GM12801 (cell line): ENCODE measurements around the gene KCNH1.

Experiments
- TF ChIP-seq, protein P1 (sequence below): IDR thresholded peaks from one replicate; pipeline ENCODE4 v1.5.1; 2011; ENCODE audit warnings: control low read depth; ENCODE audit not compliant: insufficient read length; ENCODE audit errors: extremely low read depth

KCNH1 gene

DNA sequence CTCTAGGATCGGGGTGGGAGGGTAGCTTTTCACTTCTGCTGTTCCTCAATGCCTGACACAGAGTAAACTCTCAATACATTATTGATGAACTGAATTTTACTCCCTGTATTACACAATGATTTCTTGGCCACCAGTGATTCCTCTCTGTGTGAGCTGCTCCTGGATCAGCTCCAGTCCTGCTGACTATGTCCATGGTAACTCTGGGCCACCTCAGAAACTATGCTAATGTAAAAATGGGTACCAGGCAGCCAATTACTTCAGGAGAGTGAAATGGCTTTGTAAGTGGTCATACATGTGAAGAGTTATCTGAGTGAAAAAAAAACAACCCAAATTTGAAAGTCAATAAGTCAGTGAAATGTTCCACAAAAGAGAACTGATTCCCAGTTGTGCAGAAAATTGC lies 311.0 kb downstream of the KCNH1 start:
- TF ChIP-seq, protein P1, sequence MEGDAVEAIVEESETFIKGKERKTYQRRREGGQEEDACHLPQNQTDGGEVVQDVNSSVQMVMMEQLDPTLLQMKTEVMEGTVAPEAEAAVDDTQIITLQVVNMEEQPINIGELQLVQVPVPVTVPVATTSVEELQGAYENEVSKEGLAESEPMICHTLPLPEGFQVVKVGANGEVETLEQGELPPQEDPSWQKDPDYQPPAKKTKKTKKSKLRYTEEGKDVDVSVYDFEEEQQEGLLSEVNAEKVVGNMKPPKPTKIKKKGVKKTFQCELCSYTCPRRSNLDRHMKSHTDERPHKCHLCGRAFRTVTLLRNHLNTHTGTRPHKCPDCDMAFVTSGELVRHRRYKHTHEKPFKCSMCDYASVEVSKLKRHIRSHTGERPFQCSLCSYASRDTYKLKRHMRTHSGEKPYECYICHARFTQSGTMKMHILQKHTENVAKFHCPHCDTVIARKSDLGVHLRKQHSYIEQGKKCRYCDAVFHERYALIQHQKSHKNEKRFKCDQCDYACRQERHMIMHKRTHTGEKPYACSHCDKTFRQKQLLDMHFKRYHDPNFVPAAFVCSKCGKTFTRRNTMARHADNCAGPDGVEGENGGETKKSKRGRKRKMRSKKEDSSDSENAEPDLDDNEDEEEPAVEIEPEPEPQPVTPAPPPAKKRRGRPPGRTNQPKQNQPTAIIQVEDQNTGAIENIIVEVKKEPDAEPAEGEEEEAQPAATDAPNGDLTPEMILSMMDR, result no peak

DNA sequence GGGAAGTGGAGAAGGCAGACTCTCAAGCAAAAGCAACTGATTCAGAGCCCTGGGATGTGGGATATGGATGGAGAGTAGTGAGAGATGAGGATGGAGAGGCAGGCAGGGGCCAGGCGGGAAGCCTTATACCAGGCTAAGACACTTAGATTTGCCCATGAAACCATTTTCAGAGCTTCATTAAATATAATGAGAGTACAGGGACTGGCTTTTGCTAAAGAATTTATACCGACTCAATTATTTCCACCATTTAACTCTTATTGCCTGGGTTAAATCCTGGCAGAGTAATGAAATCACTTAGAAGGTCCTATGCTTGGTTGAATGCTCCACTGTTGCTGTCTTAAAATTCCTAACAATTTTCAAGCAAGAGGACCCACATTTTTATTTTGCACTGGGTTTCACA lies 311.7 kb downstream of the KCNH1 start:
- TF ChIP-seq, protein P1, result no peak

DNA sequence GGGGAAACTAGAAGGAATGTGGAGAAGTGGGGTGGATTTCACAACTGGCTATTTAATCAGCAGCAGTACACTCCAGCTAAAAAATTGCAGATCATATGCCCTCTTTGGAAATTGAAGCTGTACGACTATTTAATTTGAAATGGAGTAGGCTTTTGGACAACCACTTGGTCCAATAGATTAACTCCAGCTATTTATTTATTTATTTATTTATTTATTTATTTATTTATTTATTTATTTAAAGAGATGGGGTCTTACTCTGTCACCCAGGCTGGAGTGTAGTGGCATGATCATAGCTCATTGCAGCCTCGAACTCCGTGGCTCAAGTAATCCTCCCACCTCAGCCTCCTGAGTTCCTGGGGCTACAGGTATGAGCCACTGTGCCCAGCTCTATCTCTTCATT lies 312.3 kb downstream of the KCNH1 start:
- TF ChIP-seq, protein P1, result no peak

DNA sequence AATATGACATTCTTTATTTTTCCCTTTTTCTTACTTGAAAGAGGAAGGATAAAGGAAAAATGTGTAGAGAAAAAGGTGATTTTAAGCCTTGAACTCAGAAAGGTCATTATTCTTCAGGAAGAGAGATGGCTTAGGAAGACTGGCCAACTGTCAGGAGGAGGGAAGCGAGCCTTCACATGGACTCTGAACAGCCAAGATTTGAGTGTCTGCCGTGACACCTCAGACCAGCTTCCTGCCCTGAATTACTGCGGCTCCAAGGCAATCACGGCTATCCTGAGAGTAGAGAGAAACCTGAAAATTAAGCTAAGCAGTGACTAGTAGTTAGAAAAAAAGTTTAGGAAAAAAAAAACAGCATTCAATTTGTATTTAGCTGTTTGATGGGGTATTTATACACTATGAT lies 314.7 kb downstream of the KCNH1 start:
- TF ChIP-seq, protein P1, result no peak

DNA sequence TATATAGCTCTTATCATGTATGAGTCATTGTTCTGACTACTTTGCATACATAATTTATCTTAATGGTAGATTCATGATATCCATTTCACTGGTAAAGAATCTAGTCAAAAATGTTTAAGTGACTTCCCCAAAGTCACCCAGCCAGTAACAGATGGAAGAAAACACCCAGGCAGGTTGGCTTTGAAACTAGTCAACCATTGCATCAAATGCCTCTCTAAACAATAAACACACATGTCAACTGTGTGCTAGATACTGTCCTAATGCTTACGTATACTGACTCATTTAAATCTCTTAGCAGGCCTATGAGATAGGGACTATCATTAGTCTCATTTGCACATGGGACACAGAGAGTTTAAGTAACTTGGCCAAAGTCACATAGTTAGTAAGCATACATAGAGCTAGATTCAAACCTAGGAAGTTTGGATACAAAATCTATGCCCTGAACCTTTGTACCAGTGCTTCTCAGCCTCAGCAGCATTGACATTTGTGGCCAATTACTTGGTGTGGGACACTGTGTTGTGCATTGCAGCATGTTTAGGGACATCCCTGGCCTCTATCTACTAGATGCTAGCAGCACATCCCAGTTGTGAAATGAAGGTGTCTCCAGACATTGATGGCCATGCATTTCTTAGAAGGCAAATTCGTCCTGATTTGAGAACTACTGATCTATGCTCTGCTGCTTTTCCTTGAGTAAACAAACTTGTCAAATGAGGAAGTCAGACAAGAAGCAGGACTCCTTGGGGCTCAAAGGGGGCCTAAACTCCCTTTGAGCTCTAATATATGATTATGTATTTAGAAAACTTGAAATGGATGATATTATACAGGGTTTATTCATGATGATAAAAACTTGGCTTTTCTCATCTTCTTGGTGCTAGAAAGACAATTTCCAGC lies 316.3 kb downstream of the KCNH1 start:
- TF ChIP-seq, protein P1, result no peak

DNA sequence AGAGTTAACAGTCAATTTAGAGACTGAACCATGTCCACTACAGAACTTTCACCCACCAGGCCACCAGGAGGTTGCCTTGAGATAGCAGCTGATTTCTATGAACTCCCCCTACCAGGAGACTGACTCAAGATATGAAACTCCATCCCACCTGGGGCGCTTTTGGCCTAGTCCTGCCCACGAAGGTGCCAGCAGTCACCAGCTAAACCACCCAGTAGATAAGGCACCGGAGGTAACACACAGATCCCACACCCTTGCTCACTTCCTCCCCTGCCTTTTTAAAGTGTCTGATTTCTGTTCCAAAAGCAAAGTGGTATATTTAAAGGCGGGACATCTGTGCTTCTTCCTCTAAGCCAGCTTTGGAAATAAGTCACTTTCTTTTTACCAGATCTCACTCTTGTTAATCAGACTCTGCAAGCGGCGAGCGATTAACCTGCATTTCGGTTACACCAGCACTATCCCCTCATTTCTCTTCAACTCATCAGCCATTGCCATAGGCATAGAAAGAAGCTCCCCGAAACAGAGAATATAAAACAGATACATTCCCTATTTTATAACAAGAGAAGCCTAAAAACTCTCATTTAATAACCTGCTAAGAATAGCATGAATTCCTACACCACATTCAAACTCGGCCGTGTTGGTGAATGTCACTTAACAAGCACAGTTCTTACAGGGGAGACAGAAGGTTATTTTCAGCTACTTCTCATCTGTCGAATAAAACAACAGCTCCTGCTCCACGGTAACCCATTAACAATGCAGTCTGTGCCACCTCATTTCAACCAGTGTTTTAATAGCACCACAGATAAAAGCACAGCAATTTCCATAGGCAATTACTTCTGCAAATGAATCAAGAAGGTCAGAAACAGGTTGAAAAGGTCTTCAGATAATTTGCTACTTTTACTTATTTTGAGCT lies 318.1 kb downstream of the KCNH1 start:
- TF ChIP-seq, protein P1, result no peak

DNA sequence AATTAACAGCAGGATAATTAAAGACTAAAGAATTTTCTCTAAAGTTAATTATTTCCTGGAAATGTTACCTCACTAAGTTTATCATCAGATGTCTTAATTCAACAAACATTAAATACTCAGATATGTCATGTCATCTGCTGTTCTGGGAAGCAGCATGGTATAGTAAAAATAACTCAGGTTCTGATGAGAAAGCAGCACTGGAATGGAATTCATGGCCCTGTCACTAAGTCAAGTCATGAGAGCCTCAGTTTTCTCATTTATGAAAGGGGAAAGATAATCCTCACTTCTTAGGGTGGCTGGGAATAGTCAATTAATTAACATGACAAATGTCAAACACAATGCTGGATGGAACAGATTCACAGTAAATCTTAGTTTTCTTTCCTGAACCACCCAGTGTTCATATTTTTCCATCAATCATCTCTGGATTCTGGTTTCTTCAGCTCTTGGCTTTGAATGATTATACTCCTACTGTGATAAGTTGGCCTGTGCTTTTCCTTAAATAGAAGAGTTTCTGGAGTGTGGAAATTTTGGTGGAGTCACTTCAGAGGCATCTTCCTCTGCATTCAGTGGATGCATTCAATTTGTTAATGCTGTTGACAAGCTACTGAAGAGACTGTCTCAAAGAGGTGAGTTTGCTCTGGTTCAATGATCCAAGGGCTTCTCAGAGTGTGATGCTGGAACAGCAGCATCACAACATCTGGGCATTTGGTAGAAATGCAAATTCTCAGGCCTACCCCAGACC lies 319.4 kb downstream of the KCNH1 start:
- TF ChIP-seq, protein P1, result no peak
